Activated CD8-positive, alpha-beta memory T cell treated with anti-CD3 and anti-CD28 coated beads for 24 hours (primary cell): ENCODE results near the gene KCNB1.
A peak's percentile ranks its signal among the peaks of the same experiment; 100 is the strongest.

Source experiments
- DNase-seq: peaks from one replicate; pipeline ENCODE4 v3.0.0-alpha.2; 2020

The KCNB1 gene

GRCh38 chr20:49346682-49347081 lies 135.8 kb downstream of the KCNB1 start:
- no peak for DNase-seq

GRCh38 chr20:49345524-49345923 lies 136.9 kb downstream of the KCNB1 start:
- DNase-seq, result no peak

- DNase-seq, result no peak
These were observed 137.5 kb downstream of the KCNB1 start for GRCh38 chr20:49344975-49345374.

GRCh38 chr20:49344140-49344539 lies 138.3 kb downstream of the KCNB1 start:
- no peak for DNase-seq

- no peak for DNase-seq
These were observed 139.2 kb downstream of the KCNB1 start for GRCh38 chr20:49343246-49343645.

GRCh38 chr20:49340161-49340966 lies 142.1 kb downstream of the KCNB1 start:
- no peak for DNase-seq

GRCh38 chr20:49339123-49339522 lies 143.3 kb downstream of the KCNB1 start:
- no peak for DNase-seq

- no peak for DNase-seq
These were observed 144.4 kb downstream of the KCNB1 start for GRCh38 chr20:49338061-49338460.

- no peak for DNase-seq
These were observed 145.1 kb downstream of the KCNB1 start for GRCh38 chr20:49337357-49337756.

GRCh38 chr20:49336786-49337185 lies 145.7 kb downstream of the KCNB1 start:
- no peak for DNase-seq

- no peak for DNase-seq
These were observed 147.0 kb downstream of the KCNB1 start for GRCh38 chr20:49335476-49335875.

- no peak for DNase-seq
These were observed 151.5 kb downstream of the KCNB1 start for GRCh38 chr20:49330701-49331615.

- DNase-seq, result no peak
These were observed 153.7 kb downstream of the KCNB1 start for GRCh38 chr20:49328790-49329189.

- no peak for DNase-seq
These were observed 156.4 kb downstream of the KCNB1 start for GRCh38 chr20:49326026-49326425.

GRCh38 chr20:49324306-49324705 lies 158.2 kb downstream of the KCNB1 start:
- no peak for DNase-seq

- DNase-seq, result peak; percentile 64
These were observed 158.7 kb downstream of the KCNB1 start for GRCh38 chr20:49323622-49324238.

GRCh38 chr20:49320460-49320859 lies 162.0 kb downstream of the KCNB1 start:
- DNase-seq, result no peak

- DNase-seq, result no peak
These were observed 163.2 kb downstream of the KCNB1 start for GRCh38 chr20:49319208-49319809.

GRCh38 chr20:49318430-49319207 lies 163.8 kb downstream of the KCNB1 start:
- peak; percentile 72 for DNase-seq

- DNase-seq, result no peak
These were observed 164.4 kb downstream of the KCNB1 start for GRCh38 chr20:49318091-49318429.

GRCh38 chr20:49316704-49317103 lies 165.8 kb downstream of the KCNB1 start:
- DNase-seq, result no peak

GRCh38 chr20:49315580-49315979 lies 166.9 kb downstream of the KCNB1 start:
- DNase-seq, result no peak
